HFFc6 (cell line): ENCODE data around the gene EFCC1. TPM values are rescaled to one million over a fixed set of nuclear protein-coding genes. Genes with fewer than 3 reads are reported as not detected.

Experiments
- DNase-seq: peaks from one replicate; pipeline ENCODE4 v3.0.0-alpha.2; 2018
- H3K27ac Mint-ChIP-seq: 2 replicates; pipeline ENCODE4 v1.8.0; 2020; ENCODE audit warnings: mild to moderate bottlenecking, mixed read lengths
- H3K27me3 Mint-ChIP-seq: 2 replicates; pipeline ENCODE4 v1.8.0; 2021; ENCODE audit warnings: mild to moderate bottlenecking, moderate library complexity, mixed read lengths; ENCODE audit not compliant: insufficient read depth
- H3K36me3 Mint-ChIP-seq: 2 replicates; pipeline ENCODE4 v1.8.0; 2021; ENCODE audit warnings: low read depth, mixed read lengths
- H3K4me1 Mint-ChIP-seq: 2 replicates; pipeline ENCODE4 v1.8.0; 2020; ENCODE audit warnings: low read depth, mixed read lengths
- H3K4me3 Mint-ChIP-seq: 2 replicates; pipeline ENCODE4 v1.8.0; 2020; ENCODE audit warnings: mild to moderate bottlenecking, moderate library complexity, mixed read lengths
- H3K9me3 Mint-ChIP-seq: 2 replicates; pipeline ENCODE4 v1.8.0; 2020; ENCODE audit warnings: mild to moderate bottlenecking, mixed read lengths
- total RNA-seq, 6 experiments: library from RNA; stranded (reverse); fragmentation: NEBNext Ultra II Directional; extraction: Animal tissue kit (Norgen Biotek cat#: 25700); gene quantifications; 2 replicates in 1 of 6; 3 replicates in 5 of 6; pipeline ENCODE4 v1.2.3, GENCODE V29; 2021
- TF ChIP-seq, protein P1 (sequence below): fragments of 200-600 bp; sonication (generic); IDR thresholded peaks from 2 replicates; pipeline ENCODE4 v1.5.0; 2021; ENCODE audit warnings: antibody characterized with exemption, mild to moderate bottlenecking

Gene EFCC1
- total RNA-seq, 6 experiments from 2014 or later = not detected

DNA sequence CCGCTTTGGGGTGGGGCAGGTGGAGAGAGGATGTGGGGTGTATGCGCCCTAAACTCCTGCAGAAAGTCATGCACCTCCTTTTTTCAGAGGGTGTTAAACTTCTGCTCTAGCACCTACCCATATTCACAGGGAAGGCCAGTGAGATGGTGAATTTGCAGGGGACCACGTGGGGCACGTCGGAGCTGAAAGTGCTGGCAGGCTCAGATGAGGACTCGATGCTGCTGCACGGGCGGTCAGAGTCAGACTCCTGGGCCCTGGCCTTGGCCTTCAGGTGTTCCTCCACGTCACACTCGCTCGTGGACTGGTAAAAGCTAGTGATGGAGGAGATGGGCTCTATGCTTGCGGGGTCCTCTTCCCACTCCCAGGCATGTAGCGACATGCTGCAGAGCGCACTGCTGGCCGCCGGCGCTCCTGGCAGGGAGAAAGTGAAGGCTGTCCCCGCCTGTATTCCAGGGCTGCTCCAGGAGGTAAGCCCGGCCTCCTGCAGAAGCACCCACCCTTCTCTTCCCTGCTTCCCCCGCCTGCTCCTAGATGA is 8.1 kb upstream of the EFCC1 start:
- H3K27me3 Mint-ChIP-seq = peaks cover 42% of the 10 kb centered on the region
- peaks cover 6% of the 10 kb centered on the region for H3K4me1 Mint-ChIP-seq
- H3K27ac Mint-ChIP-seq = no peak overlapping the region; the same call in 1 of the 2 replicates
- no peak overlapping the region; the same call in 1 of the 2 replicates for H3K4me3 Mint-ChIP-seq
- TF ChIP-seq, protein P1, sequence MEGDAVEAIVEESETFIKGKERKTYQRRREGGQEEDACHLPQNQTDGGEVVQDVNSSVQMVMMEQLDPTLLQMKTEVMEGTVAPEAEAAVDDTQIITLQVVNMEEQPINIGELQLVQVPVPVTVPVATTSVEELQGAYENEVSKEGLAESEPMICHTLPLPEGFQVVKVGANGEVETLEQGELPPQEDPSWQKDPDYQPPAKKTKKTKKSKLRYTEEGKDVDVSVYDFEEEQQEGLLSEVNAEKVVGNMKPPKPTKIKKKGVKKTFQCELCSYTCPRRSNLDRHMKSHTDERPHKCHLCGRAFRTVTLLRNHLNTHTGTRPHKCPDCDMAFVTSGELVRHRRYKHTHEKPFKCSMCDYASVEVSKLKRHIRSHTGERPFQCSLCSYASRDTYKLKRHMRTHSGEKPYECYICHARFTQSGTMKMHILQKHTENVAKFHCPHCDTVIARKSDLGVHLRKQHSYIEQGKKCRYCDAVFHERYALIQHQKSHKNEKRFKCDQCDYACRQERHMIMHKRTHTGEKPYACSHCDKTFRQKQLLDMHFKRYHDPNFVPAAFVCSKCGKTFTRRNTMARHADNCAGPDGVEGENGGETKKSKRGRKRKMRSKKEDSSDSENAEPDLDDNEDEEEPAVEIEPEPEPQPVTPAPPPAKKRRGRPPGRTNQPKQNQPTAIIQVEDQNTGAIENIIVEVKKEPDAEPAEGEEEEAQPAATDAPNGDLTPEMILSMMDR = no peak
- no peaks in the 10 kb centered on the region for H3K36me3 Mint-ChIP-seq
- DNase-seq = no peak
- H3K9me3 Mint-ChIP-seq = no peaks in the 10 kb centered on the region

DNA sequence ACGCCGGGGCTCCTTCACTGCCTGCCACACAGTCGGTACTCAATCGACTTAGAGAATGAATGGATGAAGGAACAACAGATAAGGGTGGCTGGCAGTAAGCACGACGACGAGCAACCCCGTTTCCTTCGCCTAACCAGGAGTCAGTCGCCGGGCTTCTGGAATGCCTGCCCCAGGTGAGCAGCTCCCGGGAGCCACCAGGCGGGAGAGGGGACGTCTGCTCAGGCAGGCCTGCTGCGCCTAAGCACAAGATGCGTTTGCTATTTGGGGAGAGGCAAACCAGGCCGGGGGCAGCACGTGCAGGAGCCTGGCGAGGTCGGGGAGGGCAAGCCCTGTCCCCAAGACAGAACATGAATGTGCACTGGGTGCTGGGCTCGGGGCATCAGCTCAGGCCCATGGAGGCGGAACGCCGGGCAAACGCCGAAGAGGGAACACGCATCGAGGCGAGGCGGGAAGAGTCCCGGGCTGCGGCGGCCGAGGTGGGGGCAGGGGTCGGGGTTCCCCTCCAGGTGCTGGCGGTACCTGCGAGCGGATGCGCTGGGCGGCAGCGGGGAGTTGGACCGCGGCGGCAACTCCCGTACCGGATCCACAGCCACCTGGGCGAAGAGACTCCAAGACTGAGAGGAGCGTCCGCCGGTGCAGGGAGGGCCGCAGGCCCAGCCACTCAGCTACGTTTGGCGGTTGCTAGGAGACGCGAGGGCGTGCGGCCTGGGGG is 7.5 kb upstream of the EFCC1 start, which contains the start of gene CFAP92:
Gene CFAP92 (minus strand): TSS at position 616 of the 712 bp plus-strand sequence. CDS start 772 bp downstream, outside the sequence.
- no peaks in the 10 kb centered on the region for H3K9me3 Mint-ChIP-seq
- H3K27ac Mint-ChIP-seq = no peak within 1 kb of the TSS; the same call in 1 of the 2 replicates
- H3K27me3 Mint-ChIP-seq = peaks cover 38% of the 10 kb centered on the region
- DNase-seq = peak; percentile 29
- TF ChIP-seq, protein P1 = no peak
- peak within 1 kb of the TSS; percentile 57 for H3K4me3 Mint-ChIP-seq
- no peaks in the 10 kb centered on the region for H3K36me3 Mint-ChIP-seq
- H3K4me1 Mint-ChIP-seq = peaks cover 6% of the 10 kb centered on the region

DNA sequence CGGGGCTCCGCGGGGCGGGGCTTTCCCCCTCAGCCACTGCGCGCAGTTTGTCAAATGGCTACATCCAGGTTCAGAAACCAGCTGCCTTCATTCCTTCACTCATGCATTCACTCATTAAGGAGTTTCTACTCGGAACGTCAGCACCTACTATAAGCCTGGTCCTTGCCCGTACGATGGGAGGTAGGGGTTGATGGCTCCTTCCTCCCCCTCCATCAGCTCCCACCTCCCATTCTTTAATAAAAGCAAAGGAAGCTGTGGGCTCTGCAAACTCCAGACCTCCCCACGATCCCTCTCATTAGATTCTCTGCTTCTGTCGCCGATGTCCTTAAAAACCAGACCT is 7.0 kb upstream of the EFCC1 start:
- Mint-ChIP-seq H3K4me1 (peaks cover 6% of the 10 kb centered on the region), H3K27ac (no peak overlapping the region)
- TF ChIP-seq, protein P1 = no peak

DNA sequence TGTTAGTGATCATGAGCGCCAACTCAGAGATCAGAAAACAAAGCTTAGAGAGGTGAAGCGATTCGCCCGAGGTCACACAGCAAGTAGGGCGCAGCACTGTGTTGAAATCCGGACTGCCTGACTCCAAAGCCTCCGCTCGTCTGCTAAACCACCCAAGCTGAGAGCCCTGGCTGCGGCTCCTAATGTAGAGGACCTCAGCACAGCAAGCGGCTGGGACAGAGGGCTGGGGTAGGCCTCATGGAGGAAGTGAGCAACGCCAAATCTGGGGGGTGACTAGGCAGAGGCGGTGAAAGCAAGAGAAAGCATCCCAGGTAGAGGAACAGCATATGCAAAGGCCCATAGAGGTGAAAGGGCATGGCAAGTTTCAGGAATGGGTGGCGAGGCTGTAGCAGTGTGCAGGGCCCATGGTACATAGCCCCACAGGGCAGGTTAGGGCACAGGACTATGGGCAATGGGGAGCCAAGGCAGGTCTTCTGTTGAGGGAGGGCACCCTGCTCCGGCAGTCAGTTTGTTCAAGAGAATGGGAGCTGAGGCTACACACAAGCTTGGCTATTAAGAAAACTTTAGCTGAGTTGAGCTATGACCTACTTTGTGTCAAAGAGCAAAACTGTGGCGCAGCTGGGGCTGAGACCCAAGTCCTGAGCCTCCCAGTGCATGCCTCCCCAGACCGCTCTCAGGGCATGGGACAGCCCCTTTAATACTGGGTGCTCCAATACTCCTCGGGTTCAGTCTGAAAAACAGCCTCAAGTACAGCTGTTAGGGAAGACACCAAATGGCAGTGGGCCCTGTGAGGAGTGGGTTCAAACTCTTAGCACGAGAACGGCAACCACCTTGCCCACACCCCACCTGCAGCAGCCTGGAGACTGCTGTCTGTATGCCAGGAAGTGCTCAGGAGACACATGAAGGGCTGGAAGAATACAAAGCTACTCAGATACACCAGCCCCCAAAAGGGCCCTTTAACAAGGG is 6.2 kb upstream of the EFCC1 start:
- no peak overlapping the region for H3K27ac Mint-ChIP-seq
- H3K4me3 Mint-ChIP-seq = peak overlapping the region; percentile 39; the same call in 1 of the 2 replicates
- peaks cover 44% of the 10 kb centered on the region for H3K27me3 Mint-ChIP-seq

More for the DNA sequence above, 7.0 kb upstream of the EFCC1 start:
- peak overlapping the region; percentile 39; the same call in 1 of the 2 replicates for H3K4me3 Mint-ChIP-seq
- DNase-seq = no peak
- peaks cover 43% of the 10 kb centered on the region for H3K27me3 Mint-ChIP-seq
- no peaks in the 10 kb centered on the region for H3K36me3 Mint-ChIP-seq
- no peaks in the 10 kb centered on the region for H3K9me3 Mint-ChIP-seq

DNA sequence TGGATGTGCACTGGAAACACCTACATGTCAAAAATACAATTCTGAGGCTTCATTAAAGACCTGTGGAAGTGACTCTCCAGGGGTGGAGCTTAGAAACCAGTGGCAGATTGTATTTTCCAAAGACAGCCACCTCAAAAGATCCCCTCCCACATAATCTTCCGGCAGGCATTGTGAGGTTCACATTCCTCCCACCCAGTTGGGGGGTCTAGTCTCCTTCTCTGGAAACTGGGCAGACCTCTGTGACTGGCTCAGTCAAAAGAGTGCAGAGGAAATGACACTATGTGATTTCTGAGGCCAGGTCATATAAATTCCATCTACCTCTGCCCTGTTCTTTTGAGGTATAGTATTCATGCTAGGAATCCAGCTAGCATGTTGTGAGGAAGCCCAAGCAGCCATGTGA is 5.4 kb upstream of the EFCC1 start:
- DNase-seq = no peak
- H3K36me3 Mint-ChIP-seq = no peaks in the 10 kb centered on the region
- TF ChIP-seq, protein P1 = no peak

More for the DNA sequence above, 6.2 kb upstream of the EFCC1 start:
- Mint-ChIP-seq H3K36me3 (no peaks in the 10 kb centered on the region), H3K4me1 (peaks cover 6% of the 10 kb centered on the region), H3K9me3 (no peaks in the 10 kb centered on the region)
- TF ChIP-seq, protein P1 = no peak
- no peak for DNase-seq

More for the DNA sequence above, 5.4 kb upstream of the EFCC1 start:
- Mint-ChIP-seq H3K27ac (no peak overlapping the region), H3K27me3 (peaks cover 50% of the 10 kb centered on the region), H3K4me1 (peaks cover 12% of the 10 kb centered on the region), H3K9me3 (no peaks in the 10 kb centered on the region), H3K4me3 (no peak overlapping the region)
